ENCODE results near the gene FBXO47.
"Not testable (repeated sequence)": the region's sequence is repeated elsewhere in the genome, so short reads cannot be mapped to it uniquely, and the experiment has no call there.

FBXO47 gene

DNA sequence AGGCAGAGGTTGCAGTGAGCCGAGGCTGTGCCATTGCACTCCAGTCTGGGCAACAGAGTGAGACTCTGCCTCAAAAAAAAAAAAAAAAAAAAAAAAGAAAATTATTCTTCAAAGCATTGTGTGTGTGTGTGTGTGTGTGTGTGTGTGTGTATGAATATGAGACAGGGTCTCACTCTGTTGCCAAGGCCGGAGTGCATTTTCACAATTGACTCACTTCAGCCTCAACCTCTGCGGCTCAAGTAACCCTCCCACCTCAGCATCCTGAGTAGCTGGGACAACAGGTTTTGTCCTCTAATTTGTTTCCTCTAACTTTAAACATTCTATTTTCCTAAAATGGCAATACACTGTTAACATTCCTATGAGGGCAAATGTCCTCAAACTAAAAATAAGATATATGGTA lies 7.7 kb downstream of the FBXO47 start:
- TF ChIP-seq GATA1 (IDR thresholded peaks at IDR 0.05; ENCODE audit: low read depth, low read length) (no peak), POLR2A (IDR thresholded peaks at IDR 0.05; ENCODE audit: low read length) (no peak)
- DNase-seq = no peak

DNA sequence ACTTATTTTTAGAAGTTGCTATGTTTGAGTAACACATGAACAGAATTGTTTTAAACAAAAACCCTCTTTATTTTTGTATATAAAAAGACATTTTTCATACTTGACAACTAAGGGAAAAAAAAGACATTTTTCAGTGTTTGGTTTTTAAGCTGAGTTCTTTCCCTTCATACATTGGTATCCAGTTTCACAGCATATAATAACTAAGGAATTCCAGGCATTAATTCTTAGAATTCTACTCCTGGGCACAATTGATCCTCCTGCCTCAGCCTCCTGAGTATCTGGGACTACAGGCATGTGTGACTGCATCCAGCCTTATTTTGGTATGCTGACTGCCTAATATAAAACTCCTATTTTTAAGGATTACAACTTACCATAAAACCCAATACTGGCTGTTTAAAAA lies 8.4 kb downstream of the FBXO47 start:
- TF ChIP-seq POLR2A (IDR thresholded peaks at IDR 0.05; ENCODE audit: low read length) = no peak
- TF ChIP-seq GATA1 (IDR thresholded peaks at IDR 0.05; ENCODE audit: low read depth, low read length) = no peak
- no peak for DNase-seq

- DNase-seq = no peak
- TF ChIP-seq POLR2A (IDR thresholded peaks at IDR 0.05; ENCODE audit: low read length) = no peak
- TF ChIP-seq GATA1 (IDR thresholded peaks at IDR 0.05; ENCODE audit: low read depth, low read length) = no peak
Measured at GRCh38 chr17:38958326-38958725, 8.9 kb downstream of the FBXO47 start.

GRCh38 chr17:38953800-38954199 lies 13.4 kb downstream of the FBXO47 start:
- not testable (repeated sequence) for DNase-seq

- TF ChIP-seq POLR2A (IDR thresholded peaks at IDR 0.05; ENCODE audit: low read length) (no peak), GATA1 (IDR thresholded peaks at IDR 0.05; ENCODE audit: low read depth, low read length) (no peak)
- no peak for DNase-seq
Measured at GRCh38 chr17:38947189-38947588, 20.0 kb downstream of the FBXO47 start.

DNA sequence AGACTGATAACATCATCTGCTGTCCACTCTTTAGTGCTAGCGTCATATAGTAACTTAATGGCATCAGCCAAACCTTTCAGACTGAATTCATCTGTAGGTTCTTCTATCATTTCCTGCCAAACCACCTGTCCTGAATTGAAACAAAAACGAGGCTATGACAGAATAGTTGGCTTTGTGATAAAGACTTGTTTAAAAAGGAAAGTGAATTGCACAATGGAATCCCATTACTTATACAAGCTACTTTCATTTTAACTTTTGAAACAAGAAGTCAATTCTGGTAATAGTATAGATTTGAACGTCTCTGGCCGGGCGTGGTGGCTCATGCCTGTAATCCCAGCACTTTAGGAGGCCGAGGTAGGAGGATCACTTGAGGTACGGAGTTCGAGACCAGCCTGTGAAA lies 23.6 kb downstream of the FBXO47 start:
- TF ChIP-seq GATA1 (IDR thresholded peaks at IDR 0.05; ENCODE audit: low read depth, low read length) = no peak
- TF ChIP-seq POLR2A (IDR thresholded peaks at IDR 0.05; ENCODE audit: low read length) = no peak
- DNase-seq = no peak

DNA sequence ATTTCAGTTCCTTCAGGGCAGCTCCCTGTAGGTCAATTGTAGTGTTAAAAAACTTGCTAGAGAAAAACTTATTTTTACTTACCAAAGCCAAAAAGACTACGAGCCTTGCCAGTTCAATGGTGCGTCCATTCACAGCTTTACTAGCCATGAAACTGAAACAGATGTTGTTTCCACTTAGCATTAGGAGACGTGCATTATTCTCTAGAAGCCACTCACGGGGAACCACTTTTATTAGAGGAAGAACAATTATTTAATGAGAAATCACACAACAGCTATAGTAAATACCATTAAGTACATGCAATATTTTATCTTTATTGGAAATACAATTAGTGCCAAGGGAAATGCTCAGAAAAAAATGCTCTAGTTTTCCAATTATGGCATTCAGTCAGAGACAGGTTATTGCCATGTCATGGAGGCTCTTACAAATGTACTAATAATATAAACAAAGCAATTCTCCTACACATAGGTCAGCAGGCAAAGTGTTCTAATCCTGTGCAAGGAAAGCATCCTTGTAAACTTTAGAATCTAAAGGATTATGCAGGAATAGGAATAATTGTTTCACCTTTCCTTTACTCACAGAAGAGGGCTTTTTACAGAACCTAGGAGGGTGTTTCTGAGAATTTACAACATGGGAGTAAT lies 24.4 kb downstream of the FBXO47 start:
- no peak for DNase-seq
- no peak for TF ChIP-seq GATA1 (IDR thresholded peaks at IDR 0.05; ENCODE audit: low read depth, low read length)
- no peak for TF ChIP-seq POLR2A (IDR thresholded peaks at IDR 0.05; ENCODE audit: low read length)

GRCh38 chr17:38940404-38940803 lies 26.8 kb downstream of the FBXO47 start:
- TF ChIP-seq GATA1 (IDR thresholded peaks at IDR 0.05; ENCODE audit: low read depth, low read length) (no peak), POLR2A (IDR thresholded peaks at IDR 0.05; ENCODE audit: low read length) (no peak)
- no peak for DNase-seq

DNA sequence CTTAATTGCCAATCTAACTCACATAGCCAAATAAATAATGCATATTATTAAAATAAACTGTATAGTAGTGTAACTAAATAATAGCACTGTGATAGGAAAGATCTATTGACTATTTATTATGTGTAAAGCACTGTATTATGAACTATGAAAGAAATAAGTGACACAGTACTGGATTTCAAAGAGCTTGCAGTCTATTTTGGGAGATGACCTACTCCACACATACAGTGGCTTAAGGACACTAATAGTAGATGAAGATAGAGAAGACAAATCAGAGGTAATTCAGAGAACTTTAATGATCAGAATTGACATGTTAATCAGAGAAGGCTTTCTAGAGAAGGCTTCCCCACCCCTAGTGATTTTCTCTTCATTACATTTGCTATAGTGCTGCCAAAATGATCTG lies 27.2 kb downstream of the FBXO47 start:
- DNase-seq = no peak
- TF ChIP-seq POLR2A (IDR thresholded peaks at IDR 0.05; ENCODE audit: low read length) (no peak), GATA1 (IDR thresholded peaks at IDR 0.05; ENCODE audit: low read depth, low read length) (no peak)

GRCh38 chr17:38933962-38934361 lies 33.2 kb downstream of the FBXO47 start:
- not testable (repeated sequence) for DNase-seq

GRCh38 chr17:38930782-38931181 lies 36.4 kb downstream of the FBXO47 start:
- not testable (repeated sequence) for DNase-seq

DNA sequence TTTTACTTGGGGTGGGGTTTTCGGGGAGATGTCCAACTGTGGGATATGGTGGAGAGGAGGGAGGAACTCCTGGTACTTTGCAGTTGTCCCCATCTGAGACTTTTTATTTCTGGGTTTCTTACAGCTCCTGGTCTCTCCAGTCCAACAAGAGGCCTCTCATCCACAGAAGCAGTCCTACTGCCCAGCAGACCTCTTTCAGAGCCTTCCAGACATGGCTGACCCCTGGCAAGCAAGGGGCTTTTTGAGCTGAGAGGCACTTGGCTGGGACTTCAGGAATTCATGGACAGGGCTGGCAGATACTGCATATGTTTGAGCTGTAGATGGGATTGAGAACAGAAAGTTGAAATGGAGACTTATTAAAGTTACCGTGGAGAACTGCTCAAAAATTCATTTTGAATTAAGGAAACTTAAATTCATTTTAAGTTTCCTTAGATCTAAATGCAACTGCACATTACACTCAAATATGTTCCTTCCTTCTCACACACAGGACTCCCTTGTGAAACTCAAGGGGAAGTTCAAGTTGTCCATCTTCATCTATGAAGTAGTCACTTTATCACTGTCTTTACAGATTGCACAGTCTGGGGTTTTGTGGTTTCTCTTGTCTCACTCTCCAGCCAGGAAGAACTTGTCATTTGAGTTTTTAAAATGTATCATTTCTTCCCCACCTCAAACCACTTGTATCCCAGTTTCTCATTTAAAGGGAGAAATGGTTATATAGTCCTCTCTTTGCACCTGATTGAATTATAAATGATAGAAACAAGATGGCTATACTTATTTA lies 40.7 kb downstream of the FBXO47 start:
- DNase-seq = no peak
- TF ChIP-seq POLR2A (IDR thresholded peaks at IDR 0.05; ENCODE audit: low read length) (no peak), GATA1 (IDR thresholded peaks at IDR 0.05; ENCODE audit: low read depth, low read length) (no peak)

DNA sequence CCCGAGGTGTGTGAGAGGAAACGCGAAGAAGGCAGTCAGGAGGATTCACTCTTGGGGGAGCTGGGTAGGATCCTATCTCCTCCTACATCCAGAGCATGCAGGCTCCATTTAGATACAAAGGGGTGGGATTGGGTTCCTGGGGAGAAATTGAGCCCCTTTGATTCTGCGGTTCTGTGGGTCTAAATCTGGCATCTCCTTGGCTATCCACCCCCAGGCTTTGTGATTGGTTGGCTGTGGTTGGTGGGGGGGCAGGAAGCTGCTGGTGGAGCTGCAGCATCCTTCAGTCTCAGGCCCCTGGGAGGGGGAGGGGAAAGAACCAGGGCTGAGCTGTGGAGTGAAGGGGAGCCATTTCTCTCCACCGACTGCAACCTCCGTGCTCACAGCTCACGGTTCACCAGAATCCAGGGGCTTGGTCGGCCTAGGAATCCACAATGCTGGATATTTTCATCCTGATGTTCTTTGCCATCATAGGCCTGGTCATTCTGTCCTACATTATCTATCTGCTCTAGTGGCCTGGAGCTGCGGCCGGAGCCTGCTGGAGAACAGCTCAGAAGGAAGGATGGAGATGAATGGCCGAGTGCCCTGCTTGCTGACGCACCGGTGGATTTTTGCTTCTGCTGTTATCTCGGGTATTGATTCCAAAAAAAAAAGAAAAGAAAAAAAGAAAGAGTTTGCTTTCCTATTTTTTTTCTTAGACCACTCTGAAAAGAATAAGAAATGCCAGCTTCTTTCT lies 41.8 kb downstream of the FBXO47 start, which contains the start of gene LASP1NB:
TSS of gene LASP1NB (plus strand) at position 352 of the 733 bp plus-strand sequence.
- TF ChIP-seq POLR2A (IDR thresholded peaks at IDR 0.05; ENCODE audit: low read length) = no peak
- no peak for TF ChIP-seq GATA1 (IDR thresholded peaks at IDR 0.05; ENCODE audit: low read depth, low read length)
- no peak for DNase-seq

- TF ChIP-seq POLR2A (IDR thresholded peaks at IDR 0.05; ENCODE audit: low read length) = no peak
- TF ChIP-seq GATA1 (IDR thresholded peaks at IDR 0.05; ENCODE audit: low read depth, low read length) = no peak
- DNase-seq = peak; percentile 16 to 47
Measured at GRCh38 chr17:38922538-38923297, 44.5 kb downstream of the FBXO47 start.

Measured in erythroblast (primary cell).